HG02642 (cell line): ENCODE results near the gene JMJD8.
"Not testable (repeated sequence)": the region's sequence is repeated elsewhere in the genome, so short reads cannot be mapped to it uniquely, and the experiment has no call there.

Experiments used
- ATAC-seq: cut with Tn5 transposase; IDR thresholded peaks from one replicate; pipeline ENCODE4 v1.9.1; 2021; ENCODE audit warnings: mild to moderate bottlenecking; ENCODE audit not compliant: unreplicated experiment, poor library complexity

Gene JMJD8

GRCh38 chr16:693766-694165, 9.6 kb upstream of the JMJD8 start:
- no peak for ATAC-seq

DNA sequence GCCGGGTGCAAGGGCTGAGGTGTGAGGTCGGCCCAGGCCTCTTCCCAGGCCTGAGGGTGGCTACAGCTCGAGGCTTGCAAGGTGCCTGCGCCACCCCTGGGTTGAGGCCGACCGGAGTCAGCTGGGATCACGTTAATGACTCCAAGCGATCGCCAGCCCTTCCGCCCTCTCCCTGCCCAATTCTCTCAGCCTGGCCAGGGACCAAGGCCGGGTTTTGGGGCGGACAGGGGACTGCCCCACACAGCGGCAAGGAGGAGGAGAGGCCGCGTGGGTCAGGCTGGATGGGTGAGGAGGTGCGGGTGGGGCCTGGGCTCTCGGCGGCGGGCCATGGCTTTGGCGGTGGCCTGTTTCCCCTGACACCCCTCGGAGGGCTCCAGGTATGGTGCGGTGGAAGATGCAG, 9.2 kb upstream of the JMJD8 start:
- ATAC-seq, result no peak

DNA sequence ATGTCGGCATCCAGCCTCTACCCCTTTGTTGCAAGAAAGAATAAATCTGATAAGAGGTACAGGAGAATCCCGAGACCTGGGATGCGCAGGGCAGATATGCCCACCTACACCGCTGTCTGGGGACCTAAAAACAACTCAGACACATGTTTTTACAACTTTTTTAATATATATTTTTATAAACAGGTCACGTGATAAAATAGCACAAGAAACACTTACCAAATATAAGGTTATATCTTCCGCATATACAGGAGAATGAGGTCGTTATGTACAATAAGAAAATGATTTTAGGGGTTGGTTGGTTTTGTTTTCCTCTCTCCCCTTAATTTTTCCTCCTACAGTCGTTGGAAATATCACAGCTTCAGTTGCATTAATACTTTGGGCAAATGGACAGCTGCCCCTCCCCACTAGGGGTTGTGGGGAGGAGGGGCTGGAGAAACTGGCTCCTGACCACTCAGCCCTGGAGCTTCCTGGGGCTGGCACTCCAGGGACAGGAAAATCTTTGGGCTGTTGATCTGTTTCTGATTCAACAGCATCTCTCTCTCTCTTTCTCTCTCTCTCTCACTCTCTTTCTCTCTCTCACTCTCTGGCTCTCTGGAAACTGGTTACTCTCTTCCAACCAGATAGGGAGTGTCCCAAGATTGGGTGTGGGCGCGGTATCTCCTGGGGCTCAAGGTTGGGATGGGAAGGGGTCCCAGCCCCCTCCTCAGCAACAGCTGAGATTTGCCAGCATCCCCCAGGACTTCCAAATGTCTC, 8.4 kb upstream of the JMJD8 start:
- ATAC-seq, result no peak

DNA sequence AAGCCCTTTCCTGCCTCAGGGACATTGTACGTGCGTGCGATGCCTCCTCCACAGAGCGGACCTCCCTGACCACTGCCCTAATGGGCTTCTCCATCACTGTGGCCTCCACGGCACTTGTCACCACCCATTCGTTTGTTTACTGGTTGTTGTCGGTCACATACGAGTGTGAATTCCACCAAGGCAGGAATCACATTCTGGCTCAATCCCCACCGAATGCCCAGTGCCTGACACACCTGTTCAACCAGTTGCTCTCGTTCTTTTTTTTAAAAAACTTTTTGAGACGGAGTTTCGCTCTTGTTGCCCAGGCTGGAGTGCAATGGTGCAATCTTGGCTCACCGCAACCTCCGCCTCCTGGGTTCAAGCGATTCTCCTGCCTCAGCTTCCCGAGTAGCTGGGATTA, 7.1 kb upstream of the JMJD8 start:
- ATAC-seq, result not testable (repeated sequence)

GRCh38 chr16:689175-689897, 5.2 kb upstream of the JMJD8 start:
- ATAC-seq, result no peak

DNA sequence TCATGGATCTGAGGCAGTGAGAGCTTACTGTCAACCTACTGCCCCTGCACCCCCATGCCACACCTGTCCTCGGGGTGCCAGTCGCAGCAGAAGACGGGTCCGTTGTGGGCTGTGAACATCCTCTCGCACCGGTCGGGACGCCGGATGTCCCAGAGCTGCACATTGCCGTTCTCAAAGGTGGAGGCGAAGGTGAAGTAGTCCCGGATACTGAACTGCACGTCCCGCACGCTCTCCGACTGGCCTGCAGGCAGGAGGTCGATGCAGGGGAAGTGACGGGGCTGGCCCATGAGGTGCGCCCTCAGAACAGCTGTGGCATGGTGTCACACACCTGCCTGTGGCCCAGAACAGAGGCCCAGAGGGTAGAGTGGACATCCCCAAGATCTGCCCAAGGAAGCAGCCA, 3.4 kb upstream of the JMJD8 start:
- ATAC-seq, result no peak

- ATAC-seq, result no peak
Measured at GRCh38 chr16:686459-687260, 2.5 kb upstream of the JMJD8 start.

DNA sequence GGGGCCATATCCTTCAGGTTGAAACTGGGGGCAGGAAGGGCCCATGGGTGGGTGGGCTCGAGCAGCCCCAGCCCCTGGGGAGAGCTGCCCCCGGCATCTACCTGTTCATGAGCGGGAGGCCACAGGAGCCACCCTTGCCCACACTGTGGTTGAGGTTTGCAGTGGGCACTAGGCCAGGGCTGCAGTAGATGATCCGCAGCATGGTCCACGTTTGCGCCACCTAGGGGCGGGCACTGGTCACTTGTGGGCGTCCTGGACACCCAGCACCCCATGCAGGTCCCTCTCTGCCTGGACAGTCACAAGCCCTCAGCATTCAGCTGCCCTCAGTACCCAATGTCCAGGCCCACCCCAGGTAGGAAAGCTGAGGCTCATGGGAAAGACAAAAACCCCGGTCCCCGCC, 1.8 kb upstream of the JMJD8 start:
- ATAC-seq, result no peak

DNA sequence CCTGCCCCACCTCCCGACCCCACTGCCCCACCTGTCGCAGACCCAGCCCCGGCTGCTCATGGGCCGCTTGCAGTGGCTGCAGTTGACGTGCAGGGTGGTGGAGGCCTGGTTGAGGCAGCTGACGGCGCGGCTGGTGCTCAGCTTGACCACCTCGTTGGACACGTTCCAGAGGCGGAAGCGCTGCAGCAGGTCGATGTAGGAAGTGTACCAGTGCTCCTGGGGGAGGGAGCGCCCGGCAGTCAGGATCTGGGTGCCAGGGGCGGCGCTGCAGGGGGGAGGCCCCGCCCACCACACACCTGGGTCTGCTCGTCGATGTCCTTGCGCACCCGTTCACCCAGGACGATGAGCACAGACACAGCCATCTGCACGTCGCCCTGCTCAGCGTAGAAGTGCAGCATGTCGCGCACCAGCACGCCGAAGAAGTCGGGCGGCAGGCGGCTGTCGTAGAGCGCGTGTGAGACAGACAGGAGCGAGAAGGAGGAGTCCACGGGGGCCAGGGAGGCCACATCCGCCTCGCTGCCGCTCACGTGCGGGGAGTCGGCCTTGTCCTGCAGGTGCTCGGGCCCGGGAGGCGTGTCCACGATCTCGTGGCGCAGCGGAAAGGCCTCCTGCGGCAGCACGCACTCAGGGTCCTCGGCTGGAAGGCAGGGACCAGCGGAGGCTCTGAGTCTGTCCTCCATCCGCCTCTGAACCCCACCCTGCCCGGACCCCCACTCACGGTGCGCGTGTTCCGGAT, 995 bp upstream of the JMJD8 start:
- ATAC-seq, result no peak

- ATAC-seq, result no peak
Measured at GRCh38 chr16:683396-684070, 601 bp downstream of the JMJD8 start.

DNA sequence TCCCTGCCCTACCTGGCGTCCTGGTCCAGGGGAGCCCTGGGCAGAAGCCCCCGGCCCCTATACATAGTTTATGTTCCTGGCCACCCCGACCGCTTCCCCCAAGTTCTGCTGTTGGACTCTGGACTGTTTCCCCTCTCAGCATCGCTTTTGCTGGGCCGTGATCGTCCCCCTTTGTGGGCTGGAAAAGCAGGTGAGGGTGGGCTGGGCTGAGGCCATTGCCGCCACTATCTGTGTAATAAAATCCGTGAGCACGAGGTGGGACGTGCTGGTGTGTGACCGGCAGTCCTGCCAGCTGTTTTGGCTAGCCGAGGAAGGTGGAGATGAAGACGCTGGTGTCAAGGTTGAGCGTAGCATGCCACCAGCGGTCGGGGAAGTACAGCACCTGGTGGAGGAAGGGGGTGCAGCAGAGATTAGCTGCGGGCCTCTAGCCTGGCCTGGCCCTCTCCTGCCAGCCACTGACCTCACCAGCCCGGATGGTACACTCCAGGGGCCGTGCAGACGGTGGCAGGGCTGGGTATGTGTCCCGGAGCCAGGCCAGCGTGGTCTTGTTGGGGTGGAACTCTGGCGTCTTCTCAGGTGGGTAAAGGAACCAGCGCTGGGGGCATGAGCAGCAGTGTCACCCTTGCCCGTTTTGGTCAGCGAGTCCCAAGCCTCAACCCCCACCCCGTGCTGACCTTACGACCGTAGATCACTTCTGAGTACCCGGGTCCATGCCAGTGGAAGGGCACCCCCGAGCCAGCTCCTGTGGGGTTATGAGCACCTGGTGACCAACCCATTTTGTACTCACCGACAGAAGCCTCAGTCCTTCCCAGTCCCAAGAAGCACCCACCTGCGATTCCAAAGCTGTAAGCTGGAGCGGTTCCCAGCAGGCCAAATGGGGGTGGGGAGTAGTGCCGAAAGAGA, 1.4 kb downstream of the JMJD8 start:
- no peak for ATAC-seq

DNA sequence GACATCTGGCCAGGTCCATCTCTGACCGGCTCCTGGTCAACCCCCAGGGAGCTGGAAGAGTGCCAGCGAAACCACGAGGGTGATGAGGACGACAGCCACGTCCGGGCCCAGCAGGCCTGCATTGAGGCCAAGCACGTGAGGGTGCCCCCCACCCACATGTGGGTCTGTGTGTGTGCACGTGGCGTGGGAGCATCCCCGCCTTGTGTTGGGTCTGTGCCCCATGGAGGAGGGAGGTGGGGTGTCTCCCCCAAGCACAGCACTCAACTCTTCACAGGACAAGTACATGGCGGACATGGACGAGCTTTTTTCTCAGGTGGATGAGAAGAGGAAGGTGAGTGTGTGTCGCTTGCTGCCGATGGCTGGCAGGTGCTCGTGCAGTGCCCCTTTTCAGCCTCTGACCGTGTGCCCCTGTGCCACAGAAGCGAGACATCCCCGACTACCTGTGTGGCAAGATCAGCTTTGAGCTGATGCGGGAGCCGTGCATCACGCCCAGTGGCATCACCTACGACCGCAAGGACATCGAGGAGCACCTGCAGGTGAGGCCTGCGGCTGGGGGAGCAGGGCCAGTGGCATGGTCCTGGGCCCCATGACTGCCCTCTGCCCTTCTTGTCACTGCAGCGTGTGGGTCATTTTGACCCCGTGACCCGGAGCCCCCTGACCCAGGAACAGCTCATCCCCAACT, 2.2 kb downstream of the JMJD8 start:
- no peak for ATAC-seq

GRCh38 chr16:680967-681745, 3.0 kb downstream of the JMJD8 start:
- ATAC-seq, result no peak

GRCh38 chr16:680625-680945, 3.5 kb downstream of the JMJD8 start:
- ATAC-seq, result peak; percentile 1

DNA sequence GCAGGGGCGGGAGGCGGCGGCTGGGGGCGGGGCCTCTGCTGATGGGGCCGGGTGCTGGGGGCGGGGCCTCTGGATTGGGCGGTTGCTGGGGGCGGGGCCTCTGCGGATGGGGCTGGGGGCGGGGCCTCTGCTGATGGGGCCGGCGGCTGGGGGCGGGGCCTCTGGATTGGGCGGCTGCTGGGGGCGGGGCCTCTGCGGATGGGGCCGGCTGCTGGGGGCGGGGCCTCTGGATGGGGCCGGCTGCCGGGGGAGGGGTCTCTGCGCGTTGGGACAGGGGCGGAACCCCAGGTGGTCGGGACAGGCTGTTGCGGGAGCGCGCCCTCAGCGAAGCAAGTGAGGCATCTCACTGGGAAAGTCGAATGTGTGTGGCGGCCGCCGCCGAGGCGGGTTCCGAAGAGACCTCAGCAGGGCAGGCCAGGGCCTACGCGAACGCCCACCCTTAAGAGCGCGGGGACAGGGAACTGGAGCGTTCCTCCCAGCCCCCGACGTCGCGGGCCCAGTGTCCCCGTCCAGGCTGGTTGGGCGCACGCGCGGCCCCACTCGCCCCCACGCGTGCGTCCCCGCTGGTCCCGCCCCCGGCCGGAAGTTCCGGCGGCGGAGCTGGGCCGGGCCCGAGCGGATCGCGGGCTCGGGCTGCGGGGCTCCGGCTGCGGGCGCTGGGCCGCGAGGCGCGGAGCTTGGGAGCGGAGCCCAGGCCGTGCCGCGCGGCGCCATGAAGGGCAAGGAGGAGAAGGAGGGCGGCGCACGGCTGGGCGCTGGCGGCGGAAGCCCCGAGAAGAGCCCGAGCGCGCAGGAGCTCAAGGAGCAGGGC, 4.1 kb downstream of the JMJD8 start, which contains the start of gene STUB1:
Gene STUB1, plus strand, starts transcription at position 597 of the 811 bp plus-strand sequence. Its CDS starts 116 bp downstream, at position 713.
- peak; percentile 39 for ATAC-seq

GRCh38 chr16:678858-679813, 5.0 kb downstream of the JMJD8 start:
- peak; percentile 4 for ATAC-seq
